Measurements from ENCODE around the gene RANBP10.

DNA sequence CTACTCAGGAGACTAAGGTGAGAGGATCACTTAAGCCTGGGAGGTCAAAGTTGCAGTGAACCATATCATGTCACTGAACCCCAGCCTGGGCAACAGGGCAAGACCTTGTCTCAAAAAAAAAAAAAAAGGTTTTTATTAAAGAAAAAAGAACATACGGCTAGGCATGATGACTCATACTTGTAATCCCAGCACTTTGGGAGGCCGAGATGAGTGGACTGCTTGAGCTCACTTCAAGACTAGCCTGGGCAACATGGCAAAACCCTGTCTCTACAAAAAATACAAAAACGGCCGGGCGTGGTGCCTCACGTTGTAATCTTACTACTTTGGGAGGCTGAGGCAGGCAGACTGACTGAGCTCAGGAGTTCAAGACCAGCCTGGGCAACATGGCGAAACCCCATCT is 38.4 kb downstream of the RANBP10 start:
- TF ChIP-seq, protein P1, sequence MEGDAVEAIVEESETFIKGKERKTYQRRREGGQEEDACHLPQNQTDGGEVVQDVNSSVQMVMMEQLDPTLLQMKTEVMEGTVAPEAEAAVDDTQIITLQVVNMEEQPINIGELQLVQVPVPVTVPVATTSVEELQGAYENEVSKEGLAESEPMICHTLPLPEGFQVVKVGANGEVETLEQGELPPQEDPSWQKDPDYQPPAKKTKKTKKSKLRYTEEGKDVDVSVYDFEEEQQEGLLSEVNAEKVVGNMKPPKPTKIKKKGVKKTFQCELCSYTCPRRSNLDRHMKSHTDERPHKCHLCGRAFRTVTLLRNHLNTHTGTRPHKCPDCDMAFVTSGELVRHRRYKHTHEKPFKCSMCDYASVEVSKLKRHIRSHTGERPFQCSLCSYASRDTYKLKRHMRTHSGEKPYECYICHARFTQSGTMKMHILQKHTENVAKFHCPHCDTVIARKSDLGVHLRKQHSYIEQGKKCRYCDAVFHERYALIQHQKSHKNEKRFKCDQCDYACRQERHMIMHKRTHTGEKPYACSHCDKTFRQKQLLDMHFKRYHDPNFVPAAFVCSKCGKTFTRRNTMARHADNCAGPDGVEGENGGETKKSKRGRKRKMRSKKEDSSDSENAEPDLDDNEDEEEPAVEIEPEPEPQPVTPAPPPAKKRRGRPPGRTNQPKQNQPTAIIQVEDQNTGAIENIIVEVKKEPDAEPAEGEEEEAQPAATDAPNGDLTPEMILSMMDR (conservative IDR thresholded peaks at IDR 0.05) = no peak
- no peak for TF ChIP-seq ZFX (IDR thresholded peaks at IDR 0.05)
